Right lobe of liver (tissue), 4 donors: ENCODE measurements around the gene MEG3.

Source experiments
- POLR2A ChIP-seq: fragments of 450-650 bp; IDR thresholded peaks from one replicate; pipeline ENCODE4 v1.6.1; 2017; ENCODE audit warnings: antibody characterized with exemption, mild to moderate bottlenecking
- TF ChIP-seq, protein P1 (sequence below), 4 donors: fragments of 200-600 bp in 3 of 4; fragments of 450-650 bp in 1 of 4; IDR thresholded peaks; one replicate each; pipeline versions ENCODE4 v1.5.1 to v1.8.0; 2016 to 2022; ENCODE audit warnings: antibody characterized with exemption in 4 of 4, mild to moderate bottlenecking in 2 of 4
- donor health status: DM: no; HTN: no; CAD: no.
- donor health status: DM: no; HTN: no; CAD: no.
- donor health status: DM: no; HTN: yes; CAD: no.

DNA sequence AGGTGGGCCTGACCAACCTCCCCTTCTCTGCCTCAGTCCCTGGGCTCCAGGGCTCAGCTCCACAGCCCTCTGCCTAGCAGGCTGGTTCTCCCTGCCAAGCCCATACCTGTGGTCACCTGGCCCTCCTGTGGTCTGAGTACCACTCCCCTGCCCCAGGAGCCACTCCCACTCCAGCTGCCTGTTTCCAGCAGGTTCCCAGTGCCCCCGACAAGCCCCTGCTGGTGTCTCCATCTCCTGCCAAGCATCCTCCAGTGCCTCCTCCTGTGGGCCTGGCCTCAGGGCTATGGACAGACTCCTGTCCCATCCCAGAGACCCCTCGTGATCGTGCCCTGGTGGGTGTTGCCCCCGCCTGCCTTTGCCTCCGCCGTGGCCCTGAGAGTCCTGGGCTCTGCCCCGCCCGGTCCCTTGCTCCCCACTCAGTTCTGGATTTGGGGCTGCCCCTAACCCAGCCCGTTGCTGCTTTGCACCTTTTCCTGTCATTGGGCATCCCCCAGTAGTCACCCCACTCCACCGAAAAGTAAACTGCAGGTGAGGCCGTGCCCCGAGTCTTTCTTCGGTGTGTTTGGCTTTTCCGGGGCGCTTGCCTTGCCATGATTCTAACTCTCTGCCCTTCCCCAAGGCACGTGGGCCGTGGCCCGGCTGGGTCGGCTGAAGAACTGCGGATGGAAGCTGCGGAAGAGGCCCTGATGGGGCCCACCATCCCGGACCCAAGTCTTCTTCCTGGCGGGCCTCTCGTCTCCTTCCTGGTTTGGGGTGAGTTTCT lies 9.8 kb downstream of the MEG3 start:
- TF ChIP-seq, protein P1, sequence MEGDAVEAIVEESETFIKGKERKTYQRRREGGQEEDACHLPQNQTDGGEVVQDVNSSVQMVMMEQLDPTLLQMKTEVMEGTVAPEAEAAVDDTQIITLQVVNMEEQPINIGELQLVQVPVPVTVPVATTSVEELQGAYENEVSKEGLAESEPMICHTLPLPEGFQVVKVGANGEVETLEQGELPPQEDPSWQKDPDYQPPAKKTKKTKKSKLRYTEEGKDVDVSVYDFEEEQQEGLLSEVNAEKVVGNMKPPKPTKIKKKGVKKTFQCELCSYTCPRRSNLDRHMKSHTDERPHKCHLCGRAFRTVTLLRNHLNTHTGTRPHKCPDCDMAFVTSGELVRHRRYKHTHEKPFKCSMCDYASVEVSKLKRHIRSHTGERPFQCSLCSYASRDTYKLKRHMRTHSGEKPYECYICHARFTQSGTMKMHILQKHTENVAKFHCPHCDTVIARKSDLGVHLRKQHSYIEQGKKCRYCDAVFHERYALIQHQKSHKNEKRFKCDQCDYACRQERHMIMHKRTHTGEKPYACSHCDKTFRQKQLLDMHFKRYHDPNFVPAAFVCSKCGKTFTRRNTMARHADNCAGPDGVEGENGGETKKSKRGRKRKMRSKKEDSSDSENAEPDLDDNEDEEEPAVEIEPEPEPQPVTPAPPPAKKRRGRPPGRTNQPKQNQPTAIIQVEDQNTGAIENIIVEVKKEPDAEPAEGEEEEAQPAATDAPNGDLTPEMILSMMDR (IDR thresholded peaks at IDR 0.05): no peak
- no peak for TF ChIP-seq POLR2A
